Gastroesophageal sphincter (tissue), 2 donors: ENCODE data around the gene SLC38A1.

ENCODE experiments used
- POLR2A ChIP-seq, 2 donors: fragments of 450-650 bp; IDR thresholded peaks; one replicate each; pipeline ENCODE4 v1.6.1; 2017; ENCODE audit warnings: antibody characterized with exemption in 2 of 2, mild to moderate bottlenecking in 2 of 2, moderate library complexity in 1 of 2
- POLR2AphosphoS5 ChIP-seq: sonication (generic); formaldehyde crosslinking; IDR thresholded peaks from one replicate; pipeline ENCODE4 v1.6.1; 2017; ENCODE audit warnings: antibody characterized with exemption

GRCh38 chr12:46147144-46147543 lies 121.7 kb downstream of the SLC38A1 start:
- TF ChIP-seq POLR2AphosphoS5 (no peak), POLR2A (IDR thresholded peaks at IDR 0.05) (no peak)
